GM13976 (cell line): Measurements from ENCODE around the gene ELSPBP1.

Source experiments
- DNase-seq: peaks from one replicate; pipeline ENCODE4 v3.0.0; 2012; ENCODE audit warnings: low spot score
- CTCF ChIP-seq: IDR thresholded peaks from 2 replicates; pipeline ENCODE4 v1.5.1; 2012; ENCODE audit warnings: borderline replicate concordance, mild to moderate bottlenecking; ENCODE audit not compliant: insufficient read depth; ENCODE audit errors: extremely low read depth, missing control alignments, control extremely low read depth
- in situ Hi-C: fragments of 300-500 bp; cut with MboI; formaldehyde crosslinking; loops from one replicate; pipeline ENCODE4 v1.12.0; 2022; ENCODE audit warnings: low sequenced_read_pairs, mixed read lengths, inconsistent platforms; ENCODE audit not compliant: unreplicated experiment

Gene ELSPBP1

GRCh38 chr19:48023011-48023410 is 28.6 kb downstream of the ELSPBP1 start:
- TF ChIP-seq CTCF: no peak
- in situ Hi-C loops: no loop called here

GRCh38 chr19:48023518-48023917 is 29.1 kb downstream of the ELSPBP1 start:
- no peak for DNase-seq
- TF ChIP-seq CTCF: no peak
- in situ Hi-C loops: no loop called here

More at GRCh38 chr19:48023011-48023410, 28.6 kb downstream of the ELSPBP1 start:
- no peak for DNase-seq

GRCh38 chr19:48025480-48025879 is 31.0 kb downstream of the ELSPBP1 start:
- no peak for DNase-seq
- in situ Hi-C loops: no loop called here
- TF ChIP-seq CTCF: no peak

- in situ Hi-C loops: no loop called here
- DNase-seq: no peak
Observed at GRCh38 chr19:48029431-48029830, 35.0 kb downstream of the ELSPBP1 start.

GRCh38 chr19:48030073-48030472 is 35.6 kb downstream of the ELSPBP1 start:
- DNase-seq: no peak
- in situ Hi-C loops: no loop called here
- TF ChIP-seq CTCF: no peak

More at GRCh38 chr19:48029431-48029830, 35.0 kb downstream of the ELSPBP1 start:
- no peak for TF ChIP-seq CTCF

- TF ChIP-seq CTCF: no peak
- in situ Hi-C loops: no loop called here
- DNase-seq: no peak
Observed at GRCh38 chr19:48033604-48034003, 39.2 kb downstream of the ELSPBP1 start.

GRCh38 chr19:48036765-48037164 is 42.3 kb downstream of the ELSPBP1 start:
- in situ Hi-C loops: no loop called here
- DNase-seq: no peak
- no peak for TF ChIP-seq CTCF
